DMS53 treated with DMSO at 0.1 percent for 48 hours (cell line): ENCODE data around the gene AXDND1.
"Not testable (repeated sequence)": the region's sequence is repeated elsewhere in the genome, so short reads cannot be mapped to it uniquely, and the experiment has no call there.

Experiments used
- DNase-seq: peaks from one replicate; lab custom pipeline; 2025; ENCODE audit not compliant: unreplicated experiment; lab: John Stamatoyannopoulos, UW

AXDND1 gene

DNA sequence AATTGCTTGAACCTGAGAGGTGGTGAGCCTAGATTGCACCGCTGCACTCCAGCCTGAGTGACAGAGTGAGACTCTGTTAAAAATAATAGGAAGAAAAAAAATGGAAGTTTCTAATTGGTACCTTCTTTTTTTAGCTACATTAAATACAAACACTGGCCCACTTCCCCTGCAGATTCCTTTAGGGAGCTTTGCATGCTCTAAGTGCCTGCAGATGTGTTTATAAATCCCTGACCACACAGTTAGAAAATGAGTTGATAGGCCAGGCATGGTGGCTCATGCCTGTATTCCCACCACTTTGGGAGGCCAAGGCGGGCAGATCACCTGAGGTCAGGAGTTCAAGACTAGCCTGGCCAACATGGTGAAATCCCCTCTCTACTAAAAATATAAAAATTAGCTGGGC, 4.1 kb upstream of the AXDND1 start:
- DNase-seq = not testable (repeated sequence)

- peak; percentile 41 for DNase-seq
Observed at GRCh38 chr1:179366093-179366800, 476 bp downstream of the AXDND1 start.

DNA sequence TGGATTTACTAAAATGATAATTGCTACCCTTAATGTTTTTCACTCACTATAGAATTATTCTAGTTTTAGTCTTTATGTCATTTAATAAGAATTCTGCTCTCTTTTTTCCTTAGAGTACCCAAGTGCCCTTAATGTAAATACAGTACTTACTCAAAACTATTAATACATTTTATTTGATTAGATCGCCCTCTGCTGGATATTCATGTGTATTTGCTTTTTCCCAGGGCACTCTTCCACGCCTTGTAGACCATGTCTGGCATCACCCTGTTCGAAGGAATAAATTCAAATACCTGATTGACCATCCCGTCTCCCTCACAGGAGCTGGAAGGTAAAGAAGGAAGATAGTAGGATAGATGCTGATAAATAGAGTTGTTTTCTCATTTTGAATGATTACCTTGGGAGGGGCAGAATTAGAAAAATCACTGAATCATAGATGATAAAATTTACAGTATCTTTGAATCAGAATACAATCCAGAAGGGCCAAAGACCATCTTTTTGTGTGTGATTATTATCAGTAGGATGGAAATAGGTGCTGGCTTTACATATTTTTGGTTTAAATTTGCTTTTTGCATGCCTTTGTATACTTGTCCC, 4.1 kb downstream of the AXDND1 start:
- DNase-seq = peak; percentile 80

DNA sequence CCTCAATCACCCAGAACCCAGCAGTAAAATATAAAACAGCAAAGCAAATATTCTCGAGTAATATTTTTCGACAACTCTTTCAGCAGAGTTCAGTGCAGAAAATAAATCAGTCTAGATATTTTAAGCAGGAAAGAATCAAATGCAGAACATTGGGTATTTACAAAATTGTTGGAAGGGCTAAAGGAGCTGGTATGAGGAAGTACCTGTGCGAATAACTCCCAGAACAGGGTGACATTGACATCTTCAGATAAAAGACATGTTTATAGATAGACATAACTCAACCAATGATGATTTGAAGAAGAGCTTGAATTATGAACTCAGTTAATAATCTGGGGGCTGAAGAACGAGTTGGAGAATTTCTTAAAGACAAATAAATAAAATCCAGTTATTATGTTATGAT, 6.4 kb downstream of the AXDND1 start:
- no peak for DNase-seq

- no peak for DNase-seq
Observed at GRCh38 chr1:179376223-179376622, 10.5 kb downstream of the AXDND1 start.

GRCh38 chr1:179380299-179380698, 14.5 kb downstream of the AXDND1 start:
- DNase-seq = no peak

GRCh38 chr1:179384027-179384426, 18.3 kb downstream of the AXDND1 start:
- peak; percentile 3 for DNase-seq

GRCh38 chr1:179385510-179385909, 19.7 kb downstream of the AXDND1 start:
- no peak for DNase-seq

DNA sequence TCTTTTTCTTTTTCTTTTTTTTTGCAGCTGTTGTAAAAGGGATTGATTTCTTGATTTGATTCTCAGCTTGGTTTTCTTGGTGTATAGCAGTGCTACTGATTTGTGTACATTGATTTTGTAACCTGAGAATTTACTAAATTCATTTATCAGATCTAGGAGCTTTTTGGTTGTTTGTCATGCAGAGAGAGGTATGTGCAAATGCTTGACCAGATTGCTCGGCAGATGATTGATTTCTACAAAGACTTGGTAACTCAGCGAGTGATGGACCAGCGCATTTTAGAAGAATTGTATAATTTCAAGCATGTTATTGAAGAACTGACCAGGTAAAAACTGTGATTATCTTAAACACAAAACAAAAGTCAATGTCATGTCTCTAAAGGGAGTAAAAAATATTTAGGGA, 27.9 kb downstream of the AXDND1 start:
- DNase-seq = no peak

GRCh38 chr1:179399399-179399798, 33.6 kb downstream of the AXDND1 start:
- DNase-seq = not testable (repeated sequence)

GRCh38 chr1:179417760-179418159, 52.0 kb downstream of the AXDND1 start:
- DNase-seq = not testable (repeated sequence)

DNA sequence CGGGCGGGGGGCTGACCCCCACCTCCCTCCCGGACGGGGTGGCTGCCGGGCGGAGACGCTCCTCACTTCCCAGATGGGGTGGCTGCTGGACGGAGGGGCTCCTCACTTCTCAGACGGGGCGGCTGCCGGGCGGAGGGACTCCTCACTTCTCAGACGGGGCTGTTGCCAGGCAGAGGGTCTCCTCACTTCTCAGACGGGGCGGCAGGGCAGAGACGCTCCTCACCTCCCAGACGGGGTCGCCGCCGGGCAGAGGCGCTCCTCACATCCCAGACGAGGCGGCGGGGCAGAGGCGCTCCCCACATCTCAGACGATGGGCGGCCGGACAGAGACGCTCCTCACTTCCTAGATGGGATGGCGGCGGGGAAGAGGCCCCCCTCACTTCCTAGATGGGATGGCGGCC, 52.9 kb downstream of the AXDND1 start:
- DNase-seq = not testable (repeated sequence)

DNA sequence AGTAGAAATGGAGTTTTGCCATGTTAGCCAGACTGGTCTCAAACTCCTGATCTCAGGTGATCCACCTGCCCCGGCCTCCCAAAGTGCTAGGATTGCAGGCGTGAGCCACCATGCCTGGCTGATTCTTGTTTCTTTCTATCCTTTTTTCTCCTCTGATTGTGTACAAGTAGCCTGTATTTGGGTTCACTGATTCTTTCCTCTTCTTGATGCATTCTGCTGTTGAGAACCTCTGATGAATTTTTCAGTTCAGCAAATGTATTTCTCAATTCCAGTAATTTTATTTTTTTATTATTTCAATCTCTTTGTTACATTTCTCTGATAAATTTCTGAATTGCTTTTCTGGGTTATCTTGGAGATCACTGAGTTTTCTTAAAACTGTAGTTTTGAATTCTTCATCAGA, 58.8 kb downstream of the AXDND1 start:
- DNase-seq = no peak

GRCh38 chr1:179425186-179425585, 59.4 kb downstream of the AXDND1 start:
- no peak for DNase-seq

GRCh38 chr1:179437171-179437570, 71.4 kb downstream of the AXDND1 start:
- DNase-seq = no peak

- DNase-seq = not testable (repeated sequence)
Observed at GRCh38 chr1:179439646-179440045, 73.9 kb downstream of the AXDND1 start.

DNA sequence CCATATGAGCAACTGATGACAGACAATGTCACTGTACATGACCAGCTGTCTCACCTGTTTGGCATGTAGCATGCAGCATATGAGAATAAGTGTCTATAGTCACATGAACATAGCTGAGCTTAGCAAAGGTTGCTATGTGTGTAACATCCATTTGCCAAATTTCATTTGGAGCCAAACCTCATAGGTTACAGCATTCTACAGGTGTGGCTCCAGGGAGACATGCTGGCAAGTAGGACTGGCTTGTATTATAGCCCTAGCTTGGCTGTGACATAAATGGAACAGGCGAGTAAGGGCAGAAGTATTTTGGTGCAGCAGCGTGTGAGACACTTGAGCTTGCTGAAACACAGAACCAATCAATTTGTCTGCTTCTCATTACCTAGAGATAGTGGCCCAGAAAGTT, 74.5 kb downstream of the AXDND1 start:
- DNase-seq = not testable (repeated sequence)

GRCh38 chr1:179440971-179441370, 75.2 kb downstream of the AXDND1 start:
- no peak for DNase-seq

- DNase-seq = no peak
Observed at GRCh38 chr1:179441501-179441900, 75.7 kb downstream of the AXDND1 start.

GRCh38 chr1:179442846-179443245, 77.1 kb downstream of the AXDND1 start:
- not testable (repeated sequence) for DNase-seq

GRCh38 chr1:179445593-179445992, 79.8 kb downstream of the AXDND1 start:
- no peak for DNase-seq

DNA sequence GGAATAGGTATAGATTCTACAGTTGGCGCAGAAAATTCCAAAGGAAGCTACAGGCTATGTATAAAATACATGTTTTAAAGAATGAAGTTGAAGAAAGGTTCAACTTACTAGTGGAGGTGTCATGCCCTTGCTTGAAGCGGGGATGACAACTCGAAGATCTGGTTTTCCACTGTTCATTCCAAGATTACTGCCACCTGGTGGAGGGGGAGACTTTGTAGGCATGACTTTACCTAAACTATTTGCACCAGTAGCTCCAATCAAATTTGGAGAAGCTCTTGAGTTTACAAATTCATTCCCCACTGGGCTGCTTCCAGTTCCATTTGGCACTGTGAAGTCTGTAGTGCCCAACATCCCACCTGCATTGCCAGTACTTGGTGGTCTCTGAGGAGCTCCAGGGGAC, 81.7 kb downstream of the AXDND1 start:
- DNase-seq = no peak
